H1 (cell line): ENCODE data around the gene CDS2. TPM values are rescaled to one million over a fixed set of nuclear protein-coding genes. Genes with fewer than 3 reads are reported as not detected.

ENCODE experiments used
- CEBPB ChIP-seq: IDR thresholded peaks from 2 replicates; pipeline ENCODE4 v1.6.1; 2012; ENCODE audit warnings: low read depth, low read length
- NRF1 ChIP-seq: IDR thresholded peaks from 2 replicates; pipeline ENCODE4 v1.6.1; 2011; ENCODE audit warnings: mild to moderate bottlenecking, low read depth, low read length, improper control_type of control experiment
- PHF8 ChIP-seq: fragments of 200-600 bp; sonication (generic); conservative IDR thresholded peaks from 2 replicates; pipeline ENCODE4 v1.7.1; 2012; ENCODE audit warnings: low read depth, mild to moderate bottlenecking, inconsistent platforms, low read length, moderate library complexity
- RAD21 ChIP-seq, 2 experiments: IDR thresholded peaks in 1 of 2; conservative IDR thresholded peaks in 1 of 2; 2 replicates each; pipeline ENCODE4 v1.6.1; 2011; ENCODE audit warnings: low read depth in 2 of 2, low read length in 2 of 2, improper control_type of control experiment in 1 of 2, inconsistent platforms in 1 of 2, mild to moderate bottlenecking in 1 of 2, moderate library complexity in 1 of 2
- polyA plus RNA-seq, 7 experiments: library from polyadenylated mRNA; depleted of rRNA in 3 of 7; stranded (reverse) in 5 of 7; unstranded in 2 of 7; fragments of >200 nt in 5 of 7; fragments of 200-250 nt in 2 of 7; gene quantifications; 1 replicate in 5 of 7; 2 replicates in 1 of 7; 4 replicates in 1 of 7; pipeline versions ENCODE4 v1.2.1 to v1.2.3, GENCODE V29; 2011 to 2013; ENCODE audit warnings: missing spikeins in 2 of 7, mixed read lengths in 2 of 7
- total RNA-seq: library from RNA; stranded (reverse); fragmentation: NEBNext Ultra II Directional; extraction: Animal tissue kit (Norgen Biotek cat#: 25700); gene quantifications from 2 replicates; pipeline ENCODE4 v1.2.1, GENCODE V29; 2021
- TF ChIP-seq, protein P1 (sequence below), 3 experiments: IDR thresholded peaks; 1 replicate in 2 of 3; 2 replicates in 1 of 3; pipeline versions ENCODE4 v1.5.1 to v1.6.1; 2011; ENCODE audit warnings: low read length in 3 of 3, mild to moderate bottlenecking in 3 of 3, inconsistent platforms in 2 of 3, low read depth in 1 of 3, moderate library complexity in 1 of 3; ENCODE audit not compliant: insufficient read depth in 1 of 3; ENCODE audit errors: control extremely low read depth in 1 of 3

CDS2 gene
- total and polyA plus RNA-seq, 2 of the 8 experiments (the other 6 are each of a cell fraction or from before 2014, with no cell fraction given), result 54.0 to 56.2 TPM

DNA sequence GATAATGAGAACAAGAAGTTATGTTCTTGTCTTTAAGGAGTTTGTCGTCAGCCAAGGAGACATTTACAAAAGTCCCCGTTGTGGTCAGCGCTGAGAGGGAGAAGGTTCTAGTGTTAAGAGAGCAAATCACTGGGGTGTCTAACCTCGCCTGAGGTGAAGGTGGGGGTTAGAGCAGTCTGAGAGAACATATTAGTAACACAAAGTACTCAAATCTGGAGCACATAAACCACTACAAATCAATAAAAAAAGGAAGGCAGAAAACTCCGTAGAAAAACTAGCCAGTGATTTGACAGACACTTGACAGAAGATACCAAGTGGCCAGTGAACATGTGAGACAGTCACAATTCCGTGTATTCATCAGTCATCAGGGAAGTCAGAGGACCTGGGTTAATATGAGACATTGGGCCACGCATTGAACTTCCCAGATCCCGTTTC lies 45.4 kb downstream of the CDS2 start (continued):
- TF ChIP-seq PHF8, result no peak
- TF ChIP-seq, protein P1, sequence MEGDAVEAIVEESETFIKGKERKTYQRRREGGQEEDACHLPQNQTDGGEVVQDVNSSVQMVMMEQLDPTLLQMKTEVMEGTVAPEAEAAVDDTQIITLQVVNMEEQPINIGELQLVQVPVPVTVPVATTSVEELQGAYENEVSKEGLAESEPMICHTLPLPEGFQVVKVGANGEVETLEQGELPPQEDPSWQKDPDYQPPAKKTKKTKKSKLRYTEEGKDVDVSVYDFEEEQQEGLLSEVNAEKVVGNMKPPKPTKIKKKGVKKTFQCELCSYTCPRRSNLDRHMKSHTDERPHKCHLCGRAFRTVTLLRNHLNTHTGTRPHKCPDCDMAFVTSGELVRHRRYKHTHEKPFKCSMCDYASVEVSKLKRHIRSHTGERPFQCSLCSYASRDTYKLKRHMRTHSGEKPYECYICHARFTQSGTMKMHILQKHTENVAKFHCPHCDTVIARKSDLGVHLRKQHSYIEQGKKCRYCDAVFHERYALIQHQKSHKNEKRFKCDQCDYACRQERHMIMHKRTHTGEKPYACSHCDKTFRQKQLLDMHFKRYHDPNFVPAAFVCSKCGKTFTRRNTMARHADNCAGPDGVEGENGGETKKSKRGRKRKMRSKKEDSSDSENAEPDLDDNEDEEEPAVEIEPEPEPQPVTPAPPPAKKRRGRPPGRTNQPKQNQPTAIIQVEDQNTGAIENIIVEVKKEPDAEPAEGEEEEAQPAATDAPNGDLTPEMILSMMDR (IDR thresholded peaks at IDR 0.05; ENCODE audit: control extremely low read depth in 1 of 3, insufficient read depth in 1 of 3, low read depth in 1 of 3, low read length in 3 of 3), result no peak
- TF ChIP-seq CEBPB, result no peak
- no peak for TF ChIP-seq NRF1
- no peak for TF ChIP-seq RAD21 (IDR thresholded peaks at IDR 0.05 in 1 of 2, conservative IDR thresholded peaks at IDR 0.05 in 1 of 2; ENCODE audit: low read depth in 2 of 2, low read length in 2 of 2)
